HEK293T (cell line): Measurements from ENCODE around the gene CCDC34.

Experiments used
- CTCF ChIA-PET: fragments of 350-600 bp; formaldehyde crosslinking; extraction: SDS; loops from one replicate; lab custom pipeline; 2021; ENCODE audit warnings: antibody characterized with exemption, inconsistent platforms; lab: Yijun Ruan, JAX
- POLR2A ChIA-PET: fragments of 350-600 bp; formaldehyde crosslinking; extraction: SDS; loops from one replicate; lab custom pipeline; 2020; ENCODE audit warnings: antibody characterized with exemption, inconsistent platforms; lab: Yijun Ruan, JAX
- DNase-seq: peaks from one replicate; pipeline ENCODE4 v3.0.0; 2012; ENCODE audit warnings: mixed read lengths; ENCODE audit errors: extremely low spot score
- ARNT ChIP-seq: fragments of 450-650 bp; IDR thresholded peaks from 2 replicates; pipeline ENCODE4 v1.6.1; 2017; ENCODE audit warnings: mild to moderate bottlenecking
- BHLHE40 ChIP-seq: fragments of 450-650 bp; IDR thresholded peaks from 2 replicates; pipeline ENCODE4 v1.6.1; 2016; ENCODE audit warnings: mild to moderate bottlenecking, moderate library complexity, borderline replicate concordance
- CTBP1 ChIP-seq: fragments of 450-650 bp; IDR thresholded peaks from 2 replicates; pipeline ENCODE4 v1.6.1; 2016; ENCODE audit warnings: borderline replicate concordance
- ELF4 ChIP-seq: fragments of 450-650 bp; IDR thresholded peaks from 2 replicates; pipeline ENCODE4 v1.6.1; 2017; ENCODE audit warnings: antibody characterized with exemption
- FOXA1 ChIP-seq: fragments of 450-650 bp; IDR thresholded peaks from 2 replicates; pipeline ENCODE4 v1.6.1; 2016; ENCODE audit warnings: mild to moderate bottlenecking
- FOXK2 ChIP-seq: fragments of 450-650 bp; IDR thresholded peaks from 2 replicates; pipeline ENCODE4 v1.6.1; 2016; ENCODE audit warnings: mild to moderate bottlenecking
- FOXM1 ChIP-seq: fragments of 450-650 bp; IDR thresholded peaks from 2 replicates; pipeline ENCODE4 v1.6.1; 2017; ENCODE audit warnings: mild to moderate bottlenecking, borderline replicate concordance
- HDGF ChIP-seq: fragments of 450-650 bp; IDR thresholded peaks from 2 replicates; pipeline ENCODE4 v1.6.1; 2017; ENCODE audit warnings: antibody characterized with exemption, borderline replicate concordance
- L3MBTL2 ChIP-seq: fragments of 450-650 bp; conservative IDR thresholded peaks from 2 replicates; pipeline ENCODE4 v1.6.1; 2016; ENCODE audit warnings: mild to moderate bottlenecking
- LEF1 ChIP-seq: fragments of 450-650 bp; IDR thresholded peaks from 2 replicates; pipeline ENCODE4 v1.6.1; 2017; ENCODE audit warnings: mild to moderate bottlenecking, borderline replicate concordance
- NFRKB ChIP-seq: fragments of 450-650 bp; IDR thresholded peaks from 2 replicates; pipeline ENCODE4 v1.6.1; 2016; ENCODE audit warnings: mild to moderate bottlenecking, moderate library complexity
- SP1 ChIP-seq: fragments of 450-650 bp; IDR thresholded peaks from 2 replicates; pipeline ENCODE4 v1.6.1; 2017
- SUZ12 ChIP-seq: fragments of 450-650 bp; IDR thresholded peaks from 2 replicates; pipeline ENCODE4 v1.6.1; 2016; ENCODE audit warnings: mild to moderate bottlenecking
- TARDBP ChIP-seq: fragments of 450-650 bp; IDR thresholded peaks from 2 replicates; pipeline ENCODE4 v1.6.1; 2016
- ZNF384 ChIP-seq: fragments of 450-650 bp; IDR thresholded peaks from 2 replicates; pipeline ENCODE4 v1.6.1; 2016
- TF ChIP-seq, protein P1 (sequence below): fragments of 450-650 bp; IDR thresholded peaks from 2 replicates; pipeline ENCODE4 v1.6.1; 2016

The CCDC34 gene

GRCh38 chr11:27395556-27396258 lies 32.7 kb upstream of the CCDC34 start:
- ChIA-PET POLR2A (interaction anchor here (1.0 to 1.7 kb wide), 4 partner anchors 20 to 77 kb away, joined by 3 to 8 read pairs (median 4); partner anchors contain the start of genes CCDC34 and LGR4), CTCF (interaction anchor here (0.6 to 2.1 kb wide), 4 partner anchors 10 to 157 kb away, joined by 3 to 5 read pairs (median 4); no protein-coding TSS in a partner anchor)
- TF ChIP-seq HDGF (no peak), TARDBP (no peak), CTBP1 (peak; percentile 57; the same call in 1 of the 2 replicates), BHLHE40 (no peak), SP1 (no peak), FOXK2 (0 out of 2 replicates have a peak, but pooled peaks have one; percentile 20), SUZ12 (no peak), NFRKB (no peak), LEF1 (no peak), ARNT (0 out of 2 replicates have a peak, but pooled peaks have one; percentile 44), ELF4 (no peak), FOXM1 (no peak)
- TF ChIP-seq, protein P1, sequence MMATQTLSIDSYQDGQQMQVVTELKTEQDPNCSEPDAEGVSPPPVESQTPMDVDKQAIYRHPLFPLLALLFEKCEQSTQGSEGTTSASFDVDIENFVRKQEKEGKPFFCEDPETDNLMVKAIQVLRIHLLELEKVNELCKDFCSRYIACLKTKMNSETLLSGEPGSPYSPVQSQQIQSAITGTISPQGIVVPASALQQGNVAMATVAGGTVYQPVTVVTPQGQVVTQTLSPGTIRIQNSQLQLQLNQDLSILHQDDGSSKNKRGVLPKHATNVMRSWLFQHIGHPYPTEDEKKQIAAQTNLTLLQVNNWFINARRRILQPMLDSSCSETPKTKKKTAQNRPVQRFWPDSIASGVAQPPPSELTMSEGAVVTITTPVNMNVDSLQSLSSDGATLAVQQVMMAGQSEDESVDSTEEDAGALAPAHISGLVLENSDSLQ: peak; percentile 33; the same call in 1 of the 2 replicates
- DNase-seq: peak; percentile 14

GRCh38 chr11:27394781-27395228 lies 31.8 kb upstream of the CCDC34 start:
- TF ChIP-seq CTBP1 (peak; percentile 79), FOXM1 (no peak), TARDBP (no peak), SP1 (no peak)
- TF ChIP-seq, protein P1: no peak
- ChIA-PET POLR2A (interaction anchor here (1.0 to 1.7 kb wide), 4 partner anchors 21 to 78 kb away, joined by 3 to 8 read pairs (median 4); partner anchors contain the start of genes CCDC34 and LGR4), CTCF (interaction anchor here (0.6 to 2.1 kb wide), 3 partner anchors 11 to 264 kb away, joined by 3 to 5 read pairs (median 4); no protein-coding TSS in a partner anchor)
- DNase-seq: peak; percentile 17

DNA sequence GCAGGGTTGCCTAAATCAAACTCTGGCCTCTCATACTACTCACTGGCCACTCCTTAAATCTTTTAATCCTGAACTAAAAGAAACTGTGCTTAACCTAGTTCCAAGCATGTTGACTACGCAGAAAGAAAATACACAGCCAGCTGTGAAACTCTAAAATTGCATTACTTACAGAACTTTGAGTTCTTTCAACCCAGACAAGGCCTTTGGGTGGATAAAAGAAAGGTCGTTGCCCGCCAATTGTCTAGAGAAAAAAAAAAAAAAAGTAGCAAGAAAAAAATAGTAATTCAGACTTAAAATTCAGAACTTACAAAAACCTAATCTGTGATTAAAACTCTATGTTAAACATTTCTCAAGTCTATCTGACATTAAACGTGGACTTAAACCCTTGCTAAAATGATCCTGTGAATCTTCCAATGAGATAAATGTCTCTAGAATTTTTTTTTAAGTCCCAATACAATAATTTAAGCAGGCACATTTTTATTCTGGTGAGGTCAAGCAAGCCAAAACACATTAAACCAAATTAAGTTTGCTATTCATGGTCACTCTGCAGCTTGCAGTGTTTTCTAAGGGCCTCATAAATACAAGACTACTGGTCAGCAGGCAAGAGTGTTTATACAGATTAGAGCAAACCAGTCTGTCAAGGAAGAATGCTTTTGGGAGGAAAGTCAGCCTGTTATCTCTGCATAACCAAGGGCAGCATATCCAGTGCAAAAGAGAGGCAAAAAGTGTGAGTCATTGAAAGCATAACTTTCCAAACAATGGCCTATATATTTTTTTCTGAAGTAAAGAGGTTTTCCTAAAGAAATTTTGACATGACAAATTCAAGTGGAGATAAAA lies 29.5 kb upstream of the CCDC34 start:
- TF ChIP-seq SP1 (no peak), NFRKB (no peak)
- no peak for DNase-seq
- ChIA-PET CTCF (interaction anchor here (1.1 kb wide), 2 partner anchors 43 to 45 kb away, joined by 4 read pairs; no protein-coding TSS in a partner anchor), POLR2A (no interaction called here)

DNA sequence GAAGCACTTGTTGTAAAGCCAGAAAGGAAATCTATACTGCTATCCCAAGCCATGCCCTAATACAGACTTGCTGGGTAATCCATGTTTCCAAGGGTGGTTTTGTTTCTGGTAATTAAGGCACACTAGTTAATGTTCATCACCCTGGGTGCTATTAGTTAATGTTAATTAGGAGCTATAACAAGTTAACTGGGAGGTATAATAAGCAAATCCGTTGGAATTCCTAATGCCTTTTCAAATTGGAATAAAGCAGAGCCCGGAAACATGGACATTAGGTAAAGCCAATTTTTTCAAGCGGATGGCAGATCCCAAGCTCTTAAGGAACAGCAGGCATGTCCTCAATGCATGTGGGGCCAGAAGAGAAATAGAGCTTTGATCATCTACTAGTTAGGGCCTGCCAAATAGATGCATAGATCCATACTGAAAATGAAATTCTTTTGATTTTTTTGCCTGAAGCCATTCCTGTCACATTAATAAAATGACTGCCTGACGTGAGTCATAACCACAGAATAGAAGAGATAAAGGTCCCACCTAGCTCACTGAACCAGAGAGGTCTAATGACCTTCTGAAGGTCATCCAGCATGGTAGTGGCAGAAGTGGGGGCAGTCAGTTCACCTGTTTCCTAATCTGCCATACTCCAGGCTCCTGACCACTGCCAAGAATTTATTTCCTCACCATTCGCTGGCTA lies 28.5 kb upstream of the CCDC34 start:
- ChIA-PET CTCF (interaction anchor here (1.1 kb wide), 2 partner anchors 44 to 46 kb away, joined by 4 read pairs; no protein-coding TSS in a partner anchor), POLR2A (interaction anchor here (1.3 kb wide), 1 partner anchor 28 kb away, joined by 4 read pairs; the partner anchor contains the start of gene CCDC34)
- no peak for DNase-seq
- TF ChIP-seq NFRKB (no peak), LEF1 (no peak), ZNF384 (no peak), FOXM1 (no peak), HDGF (no peak), CTBP1 (no peak), BHLHE40 (no peak), TARDBP (no peak), ELF4 (no peak), L3MBTL2 (no peak), FOXK2 (no peak), SP1 (no peak), ARNT (no peak), FOXA1 (no peak), SUZ12 (no peak)
- TF ChIP-seq, protein P1: no peak
